ENCODE data around the gene RSPRY1. TPM values are rescaled to one million over a fixed set of nuclear protein-coding genes. Genes with fewer than 3 reads are reported as not detected.

RSPRY1 gene
- total RNA-seq, 4 donors from 2014 or later, result 28.2 to 31.8 (median 29.5) TPM

DNA sequence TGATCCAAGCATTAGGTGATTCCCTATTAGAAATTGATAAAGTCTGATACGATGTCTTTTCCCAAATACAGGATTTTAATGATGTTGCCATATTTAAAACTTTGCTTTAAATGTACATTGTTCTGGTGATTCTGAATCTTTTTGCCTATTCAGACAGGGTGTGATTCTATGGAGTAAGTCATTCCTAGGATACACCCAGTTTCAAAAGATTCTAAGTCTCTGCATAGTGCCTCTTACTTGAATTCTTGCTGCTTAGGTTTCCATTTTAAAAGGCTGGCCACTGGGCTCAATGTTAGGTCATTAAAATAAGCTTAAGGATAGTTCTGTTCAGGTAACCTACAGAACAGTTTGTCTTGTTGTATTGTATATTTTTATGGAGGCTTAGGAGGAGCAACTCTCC is 36.9 kb downstream of the RSPRY1 start:
- Histone ChIP-seq H3K9me3 (peaks cover 0 to 3% (median 0%) of the 10 kb centered on the region in 3 donors), H3K4me3 (no peak overlapping the region), H3K27ac (no peak overlapping the region), H3K36me3 (peaks cover 0 to 95% of the 10 kb centered on the region in 2 donors), H3K27me3 (no peaks in the 10 kb centered on the region), H3K4me1 (no peaks in the 10 kb centered on the region)
- 80 to 94% methylated on average over 1 of the region's 1 CpG for WGBS, 2 donors (ENCODE audit: low coverage in 1 of 2)
- no peak for TF ChIP-seq POLR2AphosphoS5 (IDR thresholded peaks at IDR 0.05)
- no peak for TF ChIP-seq EP300 (IDR thresholded peaks at IDR 0.05)
- TF ChIP-seq POLR2A (IDR thresholded peaks at IDR 0.05), result no peak
- no peak for ATAC-seq

GRCh38 chr16:57224651-57225335 is 38.7 kb downstream of the RSPRY1 start:
- WGBS, 2 donors (ENCODE audit: low coverage in 1 of 2), result 74 to 98% methylated on average over 5 of the region's 6 CpGs
- no peaks in the 10 kb centered on the region for H3K4me1 ChIP-seq

DNA sequence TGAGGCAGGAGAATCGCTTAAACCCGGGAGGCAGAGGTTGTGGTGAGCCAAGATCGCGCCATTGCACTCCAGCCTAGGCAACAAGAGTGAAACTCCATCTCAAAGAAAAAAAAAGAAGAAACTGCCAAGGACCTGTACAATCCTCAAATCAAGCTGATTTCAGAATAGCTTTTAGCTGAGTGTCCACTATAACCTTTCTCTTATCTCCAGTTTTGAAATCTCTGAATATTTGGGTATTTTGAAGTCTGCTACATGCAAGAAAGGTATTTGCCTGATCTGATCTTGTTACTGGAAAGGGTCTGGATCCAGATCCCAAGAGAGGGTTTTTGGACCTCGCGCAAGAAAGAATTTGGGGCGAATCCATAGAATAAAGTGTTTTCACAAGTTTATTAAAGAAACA is 39.8 kb downstream of the RSPRY1 start:
- Histone ChIP-seq H3K36me3 (peaks cover 5 to 100% of the 10 kb centered on the region in 2 donors), H3K4me1 (no peaks in the 10 kb centered on the region), H3K4me3 (no peak overlapping the region), H3K9me3 (no peaks in the 10 kb centered on the region), H3K27ac (no peak overlapping the region), H3K27me3 (no peaks in the 10 kb centered on the region)
- ATAC-seq, result no peak
- TF ChIP-seq POLR2A (IDR thresholded peaks at IDR 0.05) (no peak), EP300 (IDR thresholded peaks at IDR 0.05) (no peak), POLR2AphosphoS5 (IDR thresholded peaks at IDR 0.05) (no peak), CTCF (IDR thresholded peaks at IDR 0.05) (no peak)
- 99% methylated on average over 7 of the region's 7 CpGs; no CpG with 5 or more reads in 1 of the 2 donors for WGBS, 2 donors (ENCODE audit: low coverage in 1 of 2)

More at GRCh38 chr16:57224651-57225335, 38.7 kb downstream of the RSPRY1 start:
- Histone ChIP-seq H3K4me3 (no peak overlapping the region), H3K9me3 (no peaks in the 10 kb centered on the region), H3K27me3 (no peaks in the 10 kb centered on the region), H3K27ac (no peak overlapping the region), H3K36me3 (peaks cover 0 to 99% of the 10 kb centered on the region in 2 donors)
- ATAC-seq, result no peak
- TF ChIP-seq POLR2AphosphoS5 (IDR thresholded peaks at IDR 0.05) (no peak), CTCF (IDR thresholded peaks at IDR 0.05) (no peak), EP300 (IDR thresholded peaks at IDR 0.05) (no peak), POLR2A (IDR thresholded peaks at IDR 0.05) (no peak)

DNA sequence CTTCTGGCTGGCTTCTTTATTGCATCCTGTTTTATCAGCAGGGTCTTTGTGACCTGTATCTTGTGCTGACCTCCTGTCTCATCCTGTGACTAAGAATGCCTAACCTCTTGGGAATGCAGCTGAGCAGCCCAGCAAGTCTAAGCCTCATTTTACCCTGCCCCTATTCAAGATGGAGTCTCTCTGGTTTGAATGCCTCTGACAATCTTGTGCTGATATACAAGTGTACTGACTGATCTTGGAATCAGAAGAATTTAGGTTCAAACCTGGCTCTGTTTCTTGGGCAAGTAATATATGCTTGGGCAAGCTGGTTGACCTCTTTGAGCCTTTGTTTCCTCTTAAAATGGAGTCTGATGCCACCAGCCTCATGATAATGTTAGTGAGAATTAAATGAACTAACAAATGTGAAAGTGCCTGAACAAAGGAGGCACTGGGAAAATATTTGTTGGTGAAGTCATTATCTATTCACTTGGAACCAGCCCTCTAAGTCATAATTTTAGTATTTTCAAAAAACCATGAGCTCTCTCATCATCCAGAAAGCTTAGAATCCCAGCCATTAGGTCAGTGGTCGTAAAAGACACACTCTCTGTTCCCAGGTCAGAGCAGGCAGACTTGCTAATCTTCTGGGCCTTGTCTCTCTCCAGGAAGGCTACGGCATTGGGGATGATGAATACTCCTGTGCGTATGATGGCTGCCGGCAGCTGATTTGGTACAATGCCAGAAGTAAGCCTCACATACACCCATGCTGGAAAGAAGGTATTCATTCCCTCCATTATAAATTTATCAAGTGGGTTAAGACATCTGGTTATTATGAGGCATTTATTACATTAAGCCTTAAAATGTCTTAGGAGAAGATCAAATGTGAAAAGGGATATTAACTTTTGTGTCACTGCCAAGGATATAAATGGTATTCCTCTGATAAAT is 40.8 kb downstream of the RSPRY1 start:
- TF ChIP-seq EP300 (IDR thresholded peaks at IDR 0.05), result no peak
- TF ChIP-seq CTCF (IDR thresholded peaks at IDR 0.05), result no peak
- no peak for TF ChIP-seq POLR2AphosphoS5 (IDR thresholded peaks at IDR 0.05)
- no peak for TF ChIP-seq POLR2A (IDR thresholded peaks at IDR 0.05)
- WGBS, 2 donors (ENCODE audit: low coverage in 1 of 2), result 75 to 79% methylated on average over 4 of the region's 4 CpGs
- no peak for ATAC-seq
- Histone ChIP-seq H3K4me3 (no peak overlapping the region), H3K9me3 (no peaks in the 10 kb centered on the region), H3K36me3 (peaks cover 10 to 100% of the 10 kb centered on the region in 2 donors), H3K27ac (no peak overlapping the region), H3K27me3 (no peaks in the 10 kb centered on the region), H3K4me1 (no peaks in the 10 kb centered on the region)

GRCh38 chr16:57229079-57229478 is 43.0 kb downstream of the RSPRY1 start:
- no peaks in the 10 kb centered on the region for H3K9me3 ChIP-seq
- 63 to 80% methylated on average over 1 of the region's 1 CpG for WGBS, 2 donors (ENCODE audit: low coverage in 1 of 2)
- H3K27me3 ChIP-seq, result no peaks in the 10 kb centered on the region
- H3K36me3 ChIP-seq, result peaks cover 13 to 99% of the 10 kb centered on the region in 2 donors
- H3K4me3 ChIP-seq, result no peak overlapping the region
- no peak for TF ChIP-seq EP300 (IDR thresholded peaks at IDR 0.05)
- no peak for TF ChIP-seq POLR2AphosphoS5 (IDR thresholded peaks at IDR 0.05)
- TF ChIP-seq CTCF (IDR thresholded peaks at IDR 0.05), result no peak
- ATAC-seq, result no peak
- H3K4me1 ChIP-seq, result no peaks in the 10 kb centered on the region
- H3K27ac ChIP-seq, result no peak overlapping the region

Data from gastroesophageal sphincter (tissue), 4 donors.